ENCODE results near the gene RNF227. TPM values are rescaled to one million over a fixed set of nuclear protein-coding genes. Genes with fewer than 3 reads are reported as not detected.

Gene RNF227
- total RNA-seq, 1 donor from 2014 or later = 1.8 TPM

DNA sequence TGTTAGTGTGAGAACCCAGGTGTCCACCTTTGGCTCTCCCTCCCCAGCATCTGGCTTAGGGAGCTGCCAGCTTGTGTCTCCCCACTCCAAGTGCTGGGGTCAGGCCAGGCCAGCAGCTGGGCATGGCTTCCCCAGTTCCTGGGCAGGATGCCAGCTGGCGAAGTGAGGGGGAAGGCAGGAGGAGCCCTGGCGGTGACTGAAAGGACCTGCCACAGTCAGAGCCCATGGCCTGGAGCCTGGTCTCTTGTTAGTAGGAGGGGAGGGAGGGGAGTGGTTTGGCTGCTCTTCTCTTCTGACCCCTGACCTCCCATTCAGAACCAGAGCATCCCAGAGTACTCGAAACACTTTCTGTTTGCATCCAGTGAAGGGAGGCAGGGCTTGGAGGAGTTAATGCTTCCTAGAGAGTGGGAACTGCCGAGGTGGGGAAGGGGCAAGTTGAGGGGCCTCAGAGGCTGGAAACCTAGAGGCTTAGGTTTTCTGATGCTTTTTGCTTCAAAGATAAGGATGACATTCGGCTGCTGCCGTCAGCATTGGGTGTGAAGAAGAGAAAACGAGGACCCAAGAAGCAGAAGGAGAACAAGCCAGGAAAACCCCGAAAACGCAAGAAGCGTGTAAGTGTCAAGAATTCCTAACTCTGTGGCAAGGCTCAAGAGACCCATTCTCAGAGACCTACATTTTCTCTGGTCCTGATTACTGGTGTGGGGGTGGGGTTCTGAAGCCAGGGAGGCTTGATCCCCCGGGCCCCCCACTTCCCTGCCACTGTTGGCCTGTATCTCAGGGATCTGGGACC is 26.7 kb downstream of the RNF227 start:
- Mint-ChIP-seq H3K36me3 (ENCODE audit: insufficient read depth) (peaks cover 18% of the 10 kb centered on the region), H3K27ac (no peak overlapping the region), H3K4me3 (ENCODE audit: low read depth) (no peak overlapping the region), H3K27me3 (no peaks in the 10 kb centered on the region), H3K9me3 (ENCODE audit: low read depth) (no peaks in the 10 kb centered on the region), H3K4me1 (ENCODE audit: low read depth) (peaks cover 3% of the 10 kb centered on the region)
- TF ChIP-seq, protein P1, sequence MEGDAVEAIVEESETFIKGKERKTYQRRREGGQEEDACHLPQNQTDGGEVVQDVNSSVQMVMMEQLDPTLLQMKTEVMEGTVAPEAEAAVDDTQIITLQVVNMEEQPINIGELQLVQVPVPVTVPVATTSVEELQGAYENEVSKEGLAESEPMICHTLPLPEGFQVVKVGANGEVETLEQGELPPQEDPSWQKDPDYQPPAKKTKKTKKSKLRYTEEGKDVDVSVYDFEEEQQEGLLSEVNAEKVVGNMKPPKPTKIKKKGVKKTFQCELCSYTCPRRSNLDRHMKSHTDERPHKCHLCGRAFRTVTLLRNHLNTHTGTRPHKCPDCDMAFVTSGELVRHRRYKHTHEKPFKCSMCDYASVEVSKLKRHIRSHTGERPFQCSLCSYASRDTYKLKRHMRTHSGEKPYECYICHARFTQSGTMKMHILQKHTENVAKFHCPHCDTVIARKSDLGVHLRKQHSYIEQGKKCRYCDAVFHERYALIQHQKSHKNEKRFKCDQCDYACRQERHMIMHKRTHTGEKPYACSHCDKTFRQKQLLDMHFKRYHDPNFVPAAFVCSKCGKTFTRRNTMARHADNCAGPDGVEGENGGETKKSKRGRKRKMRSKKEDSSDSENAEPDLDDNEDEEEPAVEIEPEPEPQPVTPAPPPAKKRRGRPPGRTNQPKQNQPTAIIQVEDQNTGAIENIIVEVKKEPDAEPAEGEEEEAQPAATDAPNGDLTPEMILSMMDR (IDR thresholded peaks at IDR 0.05; ENCODE audit: unreplicated experiment) = no peak
- DNase-seq (ENCODE audit: low spot score, unreplicated experiment) = no peak

DNA sequence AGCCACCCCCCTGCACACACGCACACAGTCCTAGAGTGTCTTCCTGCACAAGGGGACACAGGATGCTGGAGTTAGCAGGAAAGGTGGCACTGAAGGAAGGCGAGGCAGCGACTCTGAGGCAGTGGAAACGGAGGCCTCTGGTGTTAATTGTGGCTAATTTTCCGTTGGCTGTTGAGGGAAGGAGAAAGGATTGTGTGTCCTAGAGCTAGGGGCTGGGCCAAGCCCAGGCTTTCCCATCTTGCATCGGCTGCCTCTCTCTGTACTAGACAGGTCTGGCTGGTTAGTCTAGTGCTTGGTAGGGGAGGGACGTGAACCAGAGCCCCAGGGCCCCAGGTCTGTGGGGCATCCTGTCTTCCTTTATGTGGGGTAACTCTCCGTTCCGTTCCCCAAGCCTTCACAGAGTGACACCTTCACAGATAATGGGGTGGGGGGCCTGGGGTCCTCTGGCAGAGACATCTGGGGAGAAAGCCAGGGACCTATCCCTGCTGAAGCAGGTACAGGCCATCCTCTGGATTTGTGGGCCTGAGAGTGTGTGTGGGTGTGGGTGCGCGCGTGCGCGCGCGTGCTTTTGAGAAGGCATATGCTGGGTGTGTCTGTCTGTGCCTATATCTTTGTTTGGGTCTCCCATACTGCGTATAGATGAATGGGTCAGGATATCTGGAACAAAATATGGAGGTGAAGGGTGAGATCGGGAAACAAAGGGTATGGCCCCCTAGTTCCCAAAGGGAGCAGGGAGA is 27.7 kb downstream of the RNF227 start, which contains the start of gene CHD3:
TSS of gene CHD3 (plus strand) at position 606 of the 737 bp plus-strand sequence. CDS start 212 bp downstream, outside the sequence.
- Mint-ChIP-seq H3K36me3 (ENCODE audit: insufficient read depth) (peaks cover 11% of the 10 kb centered on the region), H3K27ac (no peak within 1 kb of the TSS), H3K4me1 (ENCODE audit: low read depth) (peaks cover 3% of the 10 kb centered on the region), H3K4me3 (ENCODE audit: low read depth) (no peak within 1 kb of the TSS), H3K27me3 (no peaks in the 10 kb centered on the region), H3K9me3 (ENCODE audit: low read depth) (no peaks in the 10 kb centered on the region)
- TF ChIP-seq, protein P1 (IDR thresholded peaks at IDR 0.05; ENCODE audit: unreplicated experiment) = no peak
- no peak for DNase-seq (ENCODE audit: low spot score, unreplicated experiment)

DNA sequence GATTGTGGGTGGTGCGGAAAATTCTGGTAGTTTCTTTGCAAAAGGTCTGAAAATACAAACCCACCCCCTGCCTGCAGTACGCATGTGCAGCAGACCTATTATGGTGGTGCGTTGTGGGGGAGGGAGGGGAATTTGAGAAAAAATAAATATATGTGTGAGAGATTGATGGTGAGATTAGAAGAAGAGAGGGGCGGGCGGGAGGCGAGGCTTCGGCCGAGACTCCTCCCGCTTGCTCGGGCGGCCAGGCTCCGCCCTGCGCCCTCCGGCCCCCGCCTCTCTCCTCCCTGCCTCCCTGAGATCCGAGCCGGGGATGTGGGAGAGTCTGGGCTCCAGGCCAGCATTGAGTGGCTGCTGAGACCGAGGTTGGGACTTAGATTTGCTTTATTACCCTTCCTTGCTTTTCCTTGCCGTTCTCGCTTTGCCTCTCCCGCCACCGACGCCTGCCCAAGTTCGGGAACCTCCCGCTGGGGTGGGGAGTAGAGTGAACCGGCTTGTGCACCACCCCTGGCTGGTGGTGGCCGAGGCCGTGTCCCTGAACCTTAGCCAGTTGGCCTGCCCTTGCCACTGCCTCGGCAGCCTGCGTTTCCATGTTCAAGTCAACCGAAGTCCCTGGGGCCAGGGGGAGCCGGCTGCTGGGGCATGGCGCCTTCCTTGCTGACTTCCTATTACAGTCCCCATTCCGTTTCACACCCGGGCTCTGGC is 28.5 kb downstream of the RNF227 start:
- Mint-ChIP-seq H3K9me3 (ENCODE audit: low read depth) (no peaks in the 10 kb centered on the region), H3K36me3 (ENCODE audit: insufficient read depth) (peaks cover 11% of the 10 kb centered on the region), H3K4me3 (ENCODE audit: low read depth) (no peak overlapping the region), H3K27me3 (no peaks in the 10 kb centered on the region), H3K4me1 (ENCODE audit: low read depth) (peaks cover 3% of the 10 kb centered on the region), H3K27ac (no peak overlapping the region)
- TF ChIP-seq, protein P1 (IDR thresholded peaks at IDR 0.05; ENCODE audit: unreplicated experiment) = peak; percentile 11
- peak; percentile 57 for DNase-seq (ENCODE audit: low spot score, unreplicated experiment)

DNA sequence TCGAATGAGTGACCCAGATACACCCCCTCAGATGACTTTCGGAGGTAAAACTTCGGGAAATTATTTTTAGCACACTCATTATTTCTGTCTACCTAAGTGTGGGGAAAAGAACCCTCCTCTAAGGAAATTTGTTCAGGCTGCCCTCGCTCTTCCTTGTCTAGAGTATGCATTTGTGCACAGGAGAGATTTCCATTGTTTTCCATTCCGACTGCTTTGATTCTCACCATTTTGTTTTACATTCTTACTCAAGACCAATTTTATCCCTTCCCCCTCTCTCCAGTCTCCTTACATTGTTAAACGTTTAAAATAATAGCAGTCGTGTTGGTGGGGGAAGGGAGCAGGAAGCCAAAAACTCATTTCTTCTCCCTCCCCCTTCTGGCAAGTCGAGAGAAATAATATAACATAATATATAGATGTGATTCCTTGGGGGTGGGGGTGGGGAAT is 29.0 kb downstream of the RNF227 start:
- TF ChIP-seq, protein P1 (IDR thresholded peaks at IDR 0.05; ENCODE audit: unreplicated experiment) = no peak

More for the DNA sequence above, 29.0 kb downstream of the RNF227 start:
- H3K36me3 Mint-ChIP-seq (ENCODE audit: insufficient read depth) = peaks cover 10% of the 10 kb centered on the region
- no peak overlapping the region for H3K4me3 Mint-ChIP-seq (ENCODE audit: low read depth)
- H3K4me1 Mint-ChIP-seq (ENCODE audit: low read depth) = peaks cover 3% of the 10 kb centered on the region
- H3K27me3 Mint-ChIP-seq = no peaks in the 10 kb centered on the region
- H3K9me3 Mint-ChIP-seq (ENCODE audit: low read depth) = no peaks in the 10 kb centered on the region
- no peak for DNase-seq (ENCODE audit: low spot score, unreplicated experiment)
- no peak overlapping the region for H3K27ac Mint-ChIP-seq

All from progenitor cell of endocrine pancreas (in vitro differentiated cells).